ENCODE measurements around the gene ZNF605. TPM values are rescaled to one million over a fixed set of nuclear protein-coding genes. Genes with fewer than 3 reads are reported as not detected.

Gene ZNF605
- total and polyA plus RNA-seq, 2 of the 8 experiments (the other 6 are each of a cell fraction or from before 2014, with no cell fraction given), result 3.6 to 20.3 TPM

DNA sequence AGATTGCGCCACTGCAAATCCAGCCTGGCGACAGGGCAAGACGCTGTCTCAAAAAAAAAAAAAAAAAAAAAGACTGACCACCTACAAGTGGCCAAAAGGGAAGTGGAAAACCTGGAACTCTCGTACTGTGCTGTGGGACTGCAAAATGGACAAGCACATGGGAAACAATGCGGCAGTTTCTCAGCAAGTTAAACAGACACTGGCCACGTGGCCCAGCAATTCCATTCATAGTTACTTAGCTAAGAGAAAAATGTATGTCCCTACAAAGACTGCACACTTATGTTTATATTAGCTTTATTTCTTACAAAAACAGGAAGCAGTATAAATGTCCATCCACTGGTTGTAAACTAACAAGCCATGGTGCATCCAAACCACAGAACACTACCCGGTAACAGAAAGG, 74.3 kb downstream of the ZNF605 start:
- H3K9ac ChIP-seq (replicated peaks in 1 of 4; ENCODE audit: extremely low read depth in 1 of 4, low read depth in 3 of 4, low read length in 3 of 4), result no peak overlapping the region
- peaks cover 3 to 18% of the 10 kb centered on the region in 2 experiments; a peak in 2 of 4 replicates for H3K79me2 ChIP-seq (ENCODE audit: control insufficient read depth in 1 of 2, insufficient read depth in 2 of 2, low read length in 2 of 2)
- FAIRE-seq, result no peak
- no peaks in the 10 kb centered on the region for H4K20me1 ChIP-seq (replicated peaks in 1 of 2; ENCODE audit: control insufficient read depth in 1 of 2, insufficient read depth in 2 of 2, low read length in 2 of 2)
- H3K23ac ChIP-seq (ENCODE audit: insufficient read length), result no peak overlapping the region
- no peak overlapping the region for H3K27ac ChIP-seq (ENCODE audit: low read depth, low read length)
- 91% methylated on average over 4 of the region's 7 CpGs; no CpG with 5 or more reads in 1 of the 2 experiments for WGBS, 2 experiments (ENCODE audit: extremely low coverage in 1 of 2, insufficient coverage in 1 of 2, insufficient read length in 1 of 2, insufficient replicate concordance in 2 of 2, low coverage in 1 of 2, low lambda C conversion rate in 2 of 2, missing lambda C conversion rate in 1 of 2)
- peaks cover 0 to 13% (median 3%) of the 10 kb centered on the region in 4 experiments; a peak in 3 of 8 replicates for H3K36me3 ChIP-seq (ENCODE audit: control insufficient read depth in 2 of 4, insufficient read depth in 4 of 4, low read length in 3 of 4)
- H2BK12ac ChIP-seq (ENCODE audit: low read depth, low read length), result no peak overlapping the region
- no peak overlapping the region for H3K4ac ChIP-seq (replicated peaks; ENCODE audit: insufficient read length, low read depth, low read length)
- DNase-seq (ENCODE audit: low read depth in 1 of 2, low spot score in 2 of 2), result no peak
- H2BK120ac ChIP-seq (replicated peaks; ENCODE audit: low read depth, low read length), result no peak overlapping the region
- H3K14ac ChIP-seq (ENCODE audit: insufficient read length), result no peak overlapping the region
- CTCF ChIA-PET (ENCODE audit: partially characterized antibody), result interaction anchor here (0.6 to 2.1 kb wide), 2 partner anchors 23 to 45 kb away, joined by 3 to 8 read pairs; no protein-coding TSS in a partner anchor
- no peak overlapping the region for H3K56ac ChIP-seq (replicated peaks; ENCODE audit: insufficient read length, low read depth, low read length)
- H4K91ac ChIP-seq (replicated peaks; ENCODE audit: insufficient read length, low read length), result no peak overlapping the region
- H3K23me2 ChIP-seq (ENCODE audit: low read depth, low read length), result peaks cover 2% of the 10 kb centered on the region; the same call in 1 of the 2 replicates
- H2AFZ ChIP-seq (ENCODE audit: low read length), result no peak overlapping the region
- H3K18ac ChIP-seq (ENCODE audit: extremely low read depth, low read length), result no peak overlapping the region
- H3K79me1 ChIP-seq (ENCODE audit: low read depth, low read length), result 0 out of 2 replicates have a peak, but pooled peaks cover 2% of the 10 kb centered on the region
- TF ChIP-seq CHD2 (IDR thresholded peaks at IDR 0.05; ENCODE audit: low read length), result no peak
- TF ChIP-seq EP300 (IDR thresholded peaks at IDR 0.05; ENCODE audit: borderline replicate concordance in 1 of 2, low read depth in 2 of 2, low read length in 2 of 2), result no peak
- TF ChIP-seq SP2 (IDR thresholded peaks at IDR 0.05; ENCODE audit: low read length), result no peak
- no peak for TF ChIP-seq TAF1 (IDR thresholded peaks at IDR 0.05; ENCODE audit: low read depth, low read length)
- no peak for TF ChIP-seq SIRT6 (IDR thresholded peaks at IDR 0.05; ENCODE audit: low read length)
- no peak for TF ChIP-seq NANOG (IDR thresholded peaks at IDR 0.05; ENCODE audit: insufficient read depth, low read depth, low read length, poor library complexity, severe bottlenecking)
- no peak for TF ChIP-seq TBP (IDR thresholded peaks at IDR 0.05; ENCODE audit: low read depth, low read length)
- H2BK15ac ChIP-seq (ENCODE audit: low read length), result no peak overlapping the region
- no peaks in the 10 kb centered on the region for H3K9me3 ChIP-seq (ENCODE audit: insufficient read depth in 2 of 2, low read depth in 1 of 2, low read length in 1 of 2)
- no peaks in the 10 kb centered on the region for H3K4me1 ChIP-seq (replicated peaks in 1 of 4; ENCODE audit: control insufficient read depth in 3 of 4, insufficient read depth in 4 of 4, low read length in 3 of 4)
- H3K4me3 ChIP-seq (ENCODE audit: extremely low read depth in 1 of 4, insufficient read depth in 2 of 4, low read depth in 3 of 4, low read length in 4 of 4), result no peak overlapping the region
- POLR2A ChIA-PET (ENCODE audit: partially characterized antibody), result interaction anchor here (0.6 to 2.0 kb wide), 3 partner anchors 20 to 106 kb away, joined by 4 to 6 read pairs (median 5); no protein-coding TSS in a partner anchor
- H4K8ac ChIP-seq (ENCODE audit: extremely low read depth, insufficient read depth, low read length), result no peak overlapping the region; the same call in 1 of the 2 replicates
- H3K4me2 ChIP-seq (ENCODE audit: insufficient read depth in 1 of 2, low read depth in 2 of 2, low read length in 2 of 2), result no peak overlapping the region
- no peaks in the 10 kb centered on the region for H3K27me3 ChIP-seq (replicated peaks in 1 of 4; ENCODE audit: control insufficient read depth in 3 of 4, extremely low read depth in 1 of 4, insufficient read depth in 3 of 4, low read length in 3 of 4)
- no peak overlapping the region for H2AK5ac ChIP-seq (ENCODE audit: low read depth, low read length)
- H2BK5ac ChIP-seq (ENCODE audit: low read depth, low read length), result peak overlapping the region; percentile 13; the same call in 1 of the 2 replicates
- H4K5ac ChIP-seq (ENCODE audit: insufficient read length, low read depth, low read length), result no peak overlapping the region
- no peak overlapping the region for H2BK20ac ChIP-seq (ENCODE audit: low read length)
